ENCODE data around the gene SPESP1. TPM values are rescaled to one million over a fixed set of nuclear protein-coding genes. Genes with fewer than 3 reads are reported as not detected.

Gene SPESP1
- polyA plus RNA-seq, 1 of the 3 experiments (the other 2 are of a cell fraction), result not detected

- CTCF ChIA-PET, result interaction anchor here (1.1 to 2.0 kb wide), 3 partner anchors 60 to 110 kb away, joined by 3 to 5 read pairs (median 4); no protein-coding TSS in a partner anchor
- H3K4me1 ChIP-seq (ENCODE audit: control insufficient read depth in 1 of 2, insufficient read depth in 2 of 2, low read depth in 1 of 2, low read length in 1 of 2), result peaks cover 0 to 4% of the 10 kb centered on the region in 2 experiments; a peak in 1 of 4 replicates
- WGBS (ENCODE audit: low lambda C conversion rate), result 48% methylated on average over 5 of the region's 5 CpGs
Observed at GRCh38 chr15:68985361-68985891, 55.1 kb downstream of the SPESP1 start.

More at GRCh38 chr15:68985361-68985891, 55.1 kb downstream of the SPESP1 start:
- no peak for DNase-seq
- no peaks in the 10 kb centered on the region for H3K36me3 ChIP-seq (replicated peaks in 1 of 2; ENCODE audit: control insufficient read depth in 1 of 2, insufficient read depth in 2 of 2, low read length in 1 of 2)
- no peak overlapping the region for H3K27ac ChIP-seq (ENCODE audit: low read depth in 2 of 2, low read length in 1 of 2)
- TF ChIP-seq CHD2 (IDR thresholded peaks at IDR 0.05; ENCODE audit: low read length, partially characterized antibody) (no peak), FOXJ3 (CRISPR knock-in tag; IDR thresholded peaks at IDR 0.05) (no peak), FOXM1 (IDR thresholded peaks at IDR 0.05; ENCODE audit: low read depth) (no peak), GATA2 (CRISPR knock-in tag; IDR thresholded peaks at IDR 0.05) (no peak), EP300 (IDR thresholded peaks at IDR 0.05; ENCODE audit: borderline replicate concordance in 1 of 2, low read depth in 1 of 2, low read length in 1 of 2) (no peak), MAX (IDR thresholded peaks at IDR 0.05; ENCODE audit: low read depth) (no peak), USF1 (IDR thresholded peaks at IDR 0.05; ENCODE audit: borderline replicate concordance, low read depth) (no peak), EZH2phosphoT487 (IDR thresholded peaks at IDR 0.05; ENCODE audit: borderline replicate concordance, low read depth) (no peak), ZBTB33 (IDR thresholded peaks at IDR 0.05; ENCODE audit: borderline replicate concordance, low read depth) (no peak), MXI1 (IDR thresholded peaks at IDR 0.05; ENCODE audit: low read depth, low read length) (no peak), TAF1 (IDR thresholded peaks at IDR 0.05; ENCODE audit: borderline replicate concordance, low read depth, low read length) (no peak), USF2 (IDR thresholded peaks at IDR 0.05; ENCODE audit: borderline replicate concordance, low read depth, low read length) (no peak), MEF2A (IDR thresholded peaks at IDR 0.05; ENCODE audit: borderline replicate concordance, low read depth) (no peak), TEAD4 (IDR thresholded peaks at IDR 0.05; ENCODE audit: borderline replicate concordance, insufficient read depth) (no peak), JUND (IDR thresholded peaks at IDR 0.05) (no peak), YY1 (IDR thresholded peaks at IDR 0.05; ENCODE audit: low read depth) (no peak)
- no peaks in the 10 kb centered on the region for H3K9me3 ChIP-seq
- POLR2A ChIA-PET, result no interaction called here
- no peaks in the 10 kb centered on the region for H4K20me1 ChIP-seq (ENCODE audit: insufficient read depth)
- no peak overlapping the region for H3K4me2 ChIP-seq
- H3K9me2 ChIP-seq, result no peaks in the 10 kb centered on the region
- H3K27me3 ChIP-seq (ENCODE audit: insufficient read depth), result peaks cover 6% of the 10 kb centered on the region; the same call in 1 of the 2 replicates
- H2AFZ ChIP-seq (ENCODE audit: low read depth), result no peak overlapping the region
- H3K9ac ChIP-seq, result no peak overlapping the region
- H3F3A ChIP-seq (replicated peaks; ENCODE audit: insufficient read depth), result no peaks in the 10 kb centered on the region
- H3K79me2 ChIP-seq (ENCODE audit: insufficient read depth), result no peaks in the 10 kb centered on the region
- no peak overlapping the region for H3K4me3 ChIP-seq (ENCODE audit: low read depth in 2 of 2, low read length in 1 of 2)
